Measurements from ENCODE around the gene PBX4. TPM values are rescaled to one million over a fixed set of nuclear protein-coding genes. Genes with fewer than 3 reads are reported as not detected.

PBX4 gene
- total RNA-seq, 2 donors from 2014 or later: 1.6 to 8.2 TPM

DNA sequence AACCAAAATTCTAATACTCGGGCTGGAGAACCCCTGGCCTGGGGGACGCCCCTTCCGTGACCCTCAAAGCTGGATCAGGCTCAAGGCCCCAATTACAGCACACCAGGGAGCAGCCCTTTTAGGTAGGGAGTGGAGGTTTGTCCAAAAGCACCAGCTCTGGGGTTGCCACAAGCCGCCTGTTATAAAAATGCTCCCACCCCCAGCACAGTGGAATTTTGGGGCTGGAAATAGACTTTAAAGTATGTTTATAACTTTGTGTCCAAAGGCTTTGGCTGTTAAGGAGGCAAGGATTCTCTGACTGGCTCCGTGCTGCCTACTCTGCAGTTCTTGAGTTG lies 25.5 kb upstream of the PBX4 start:
- intact Hi-C loops (cut with DNase I): no loop called here
- ATAC-seq (no peak), DNase-seq (no peak)
- H3K4me1 ChIP-seq: peaks cover 14% of the 10 kb centered on the region
- H3K27ac ChIP-seq: peak overlapping the region in 1 of 4 donors; percentile 73
- peaks cover 11 to 22% of the 10 kb centered on the region in 2 donors for H3K36me3 ChIP-seq (replicated peaks in 1 of 2; ENCODE audit: insufficient read depth in 1 of 2, low read depth in 2 of 2)
- 23 to 24% methylated on average over 3 to 5 of the region's 5 CpGs for WGBS, 2 donors
- H3K27me3 ChIP-seq: no peaks in the 10 kb centered on the region
- no peak overlapping the region for H3K4me3 ChIP-seq
- TF ChIP-seq POLR2A (IDR thresholded peaks at IDR 0.05): no peak
- TF ChIP-seq, protein P1, sequence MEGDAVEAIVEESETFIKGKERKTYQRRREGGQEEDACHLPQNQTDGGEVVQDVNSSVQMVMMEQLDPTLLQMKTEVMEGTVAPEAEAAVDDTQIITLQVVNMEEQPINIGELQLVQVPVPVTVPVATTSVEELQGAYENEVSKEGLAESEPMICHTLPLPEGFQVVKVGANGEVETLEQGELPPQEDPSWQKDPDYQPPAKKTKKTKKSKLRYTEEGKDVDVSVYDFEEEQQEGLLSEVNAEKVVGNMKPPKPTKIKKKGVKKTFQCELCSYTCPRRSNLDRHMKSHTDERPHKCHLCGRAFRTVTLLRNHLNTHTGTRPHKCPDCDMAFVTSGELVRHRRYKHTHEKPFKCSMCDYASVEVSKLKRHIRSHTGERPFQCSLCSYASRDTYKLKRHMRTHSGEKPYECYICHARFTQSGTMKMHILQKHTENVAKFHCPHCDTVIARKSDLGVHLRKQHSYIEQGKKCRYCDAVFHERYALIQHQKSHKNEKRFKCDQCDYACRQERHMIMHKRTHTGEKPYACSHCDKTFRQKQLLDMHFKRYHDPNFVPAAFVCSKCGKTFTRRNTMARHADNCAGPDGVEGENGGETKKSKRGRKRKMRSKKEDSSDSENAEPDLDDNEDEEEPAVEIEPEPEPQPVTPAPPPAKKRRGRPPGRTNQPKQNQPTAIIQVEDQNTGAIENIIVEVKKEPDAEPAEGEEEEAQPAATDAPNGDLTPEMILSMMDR (IDR thresholded peaks at IDR 0.05): peak in 1 of 7 experiments; percentile 21
- no peaks in the 10 kb centered on the region for H3K9me3 ChIP-seq

DNA sequence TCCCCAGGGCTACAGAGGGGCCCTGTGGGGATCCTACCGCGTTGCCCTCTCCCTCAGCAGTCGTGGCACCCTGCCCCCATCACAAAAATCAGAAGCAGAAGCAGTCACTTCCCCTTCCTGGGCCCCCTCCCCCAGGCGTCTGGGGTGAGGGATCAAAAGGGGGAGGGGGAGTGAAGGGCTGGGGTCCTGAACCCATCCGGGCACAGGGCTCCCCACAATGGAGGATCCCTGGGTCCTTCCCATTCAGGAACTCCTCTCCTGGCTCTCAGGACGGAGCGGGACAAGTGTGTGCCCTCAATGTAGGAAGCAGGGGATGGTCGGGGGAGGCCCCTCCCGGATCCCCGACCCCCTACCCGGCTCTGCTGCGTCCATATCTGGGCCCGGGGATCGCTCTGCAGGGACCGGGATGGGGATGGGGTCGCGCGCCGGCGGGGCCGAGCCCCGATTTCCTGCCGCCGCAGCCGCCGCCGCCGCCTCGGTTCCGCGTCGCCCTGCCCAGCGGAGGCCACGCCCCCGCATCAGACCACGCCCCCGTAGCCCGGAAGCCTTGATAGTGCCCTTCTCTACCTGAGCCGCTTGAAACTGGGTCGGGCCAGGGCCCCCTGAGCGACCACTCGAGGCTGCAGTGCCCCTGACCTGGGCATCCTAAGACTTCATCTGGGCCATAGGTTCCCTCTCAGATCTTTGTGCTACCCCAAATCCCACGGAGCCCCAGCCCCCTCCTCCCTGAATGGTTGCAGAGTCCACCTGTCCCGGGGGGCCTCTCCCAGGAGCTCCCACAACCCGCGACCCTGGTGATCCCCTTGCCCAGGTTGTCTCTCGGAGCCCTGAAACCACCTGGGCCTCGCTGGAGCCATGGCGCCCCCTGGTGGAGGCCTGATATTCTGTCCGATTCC lies 24.9 kb upstream of the PBX4 start, which contains the start of gene GMIP:
Gene GMIP (minus strand): TSS at position 500 of the 896 bp plus-strand sequence. CDS start 128 bp downstream, at position 372.
- ATAC-seq: peak; percentile 90
- peak; percentile 27 to 60 (median 55) for TF ChIP-seq POLR2A (IDR thresholded peaks at IDR 0.05)
- TF ChIP-seq, protein P1 (IDR thresholded peaks at IDR 0.05): peak; percentile 69 to 88 (median 77)
- intact Hi-C loops (cut with DNase I): no loop called here
- 1% methylated on average over 31 to 49 of the region's 50 CpGs for WGBS, 2 donors
- peak within 1 kb of the TSS; percentile 37 to 73 (median 62) for H3K27ac ChIP-seq
- no peaks in the 10 kb centered on the region for H3K27me3 ChIP-seq
- peak; percentile 82 to 88 (median 84) for DNase-seq
- H3K9me3 ChIP-seq: no peaks in the 10 kb centered on the region
- peak within 1 kb of the TSS; percentile 30 to 75 for H3K4me3 ChIP-seq
- H3K36me3 ChIP-seq (replicated peaks in 1 of 2; ENCODE audit: insufficient read depth in 1 of 2, low read depth in 2 of 2): peaks cover 11 to 22% of the 10 kb centered on the region in 2 donors
- H3K4me1 ChIP-seq: peaks cover 14% of the 10 kb centered on the region

DNA sequence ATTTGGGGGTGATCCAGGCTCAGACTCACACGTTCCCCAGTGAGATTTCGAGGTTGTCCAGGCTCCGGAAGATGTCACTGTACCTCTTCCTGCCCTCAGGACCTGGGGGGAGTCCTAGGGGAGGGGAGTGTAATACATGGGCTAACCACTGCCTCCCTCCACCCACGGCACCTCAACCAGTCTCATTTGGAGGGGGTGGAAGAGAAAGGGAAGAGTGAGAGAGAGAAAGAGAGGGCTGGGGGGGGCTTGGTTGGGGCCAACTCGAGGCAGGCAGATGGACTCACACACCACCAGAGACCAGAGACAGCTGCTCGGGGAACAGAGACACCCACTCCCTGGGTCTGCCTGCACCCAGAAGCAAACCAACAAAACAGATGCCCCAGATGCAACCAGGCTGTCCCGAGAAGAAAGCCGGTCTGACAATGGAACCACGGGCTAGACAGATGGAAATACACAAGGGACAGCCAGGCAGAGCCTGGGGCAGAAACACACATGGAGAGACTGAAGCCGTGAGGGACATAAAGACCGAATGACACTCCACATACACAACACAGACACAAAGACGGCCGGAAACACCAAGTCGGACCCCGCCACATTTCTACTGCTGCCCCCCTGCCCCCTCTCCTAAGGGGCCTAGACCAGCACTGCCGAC lies 24.1 kb upstream of the PBX4 start:
- DNase-seq: no peak
- intact Hi-C loops (cut with DNase I): no loop called here
- H3K36me3 ChIP-seq (replicated peaks in 1 of 2; ENCODE audit: insufficient read depth in 1 of 2, low read depth in 2 of 2): peaks cover 11 to 19% of the 10 kb centered on the region in 2 donors
- H3K4me1 ChIP-seq: peaks cover 14% of the 10 kb centered on the region
- peak overlapping the region in 1 of 4 donors; percentile 73 for H3K27ac ChIP-seq
- ATAC-seq: peak; percentile 3
- H3K27me3 ChIP-seq: no peaks in the 10 kb centered on the region
- H3K4me3 ChIP-seq: peak overlapping the region; percentile 30 to 75
- 22 to 26% methylated on average over 15 to 16 of the region's 16 CpGs for WGBS, 2 donors
- TF ChIP-seq POLR2A (IDR thresholded peaks at IDR 0.05): no peak
- TF ChIP-seq, protein P1 (IDR thresholded peaks at IDR 0.05): no peak
- H3K9me3 ChIP-seq: no peaks in the 10 kb centered on the region

DNA sequence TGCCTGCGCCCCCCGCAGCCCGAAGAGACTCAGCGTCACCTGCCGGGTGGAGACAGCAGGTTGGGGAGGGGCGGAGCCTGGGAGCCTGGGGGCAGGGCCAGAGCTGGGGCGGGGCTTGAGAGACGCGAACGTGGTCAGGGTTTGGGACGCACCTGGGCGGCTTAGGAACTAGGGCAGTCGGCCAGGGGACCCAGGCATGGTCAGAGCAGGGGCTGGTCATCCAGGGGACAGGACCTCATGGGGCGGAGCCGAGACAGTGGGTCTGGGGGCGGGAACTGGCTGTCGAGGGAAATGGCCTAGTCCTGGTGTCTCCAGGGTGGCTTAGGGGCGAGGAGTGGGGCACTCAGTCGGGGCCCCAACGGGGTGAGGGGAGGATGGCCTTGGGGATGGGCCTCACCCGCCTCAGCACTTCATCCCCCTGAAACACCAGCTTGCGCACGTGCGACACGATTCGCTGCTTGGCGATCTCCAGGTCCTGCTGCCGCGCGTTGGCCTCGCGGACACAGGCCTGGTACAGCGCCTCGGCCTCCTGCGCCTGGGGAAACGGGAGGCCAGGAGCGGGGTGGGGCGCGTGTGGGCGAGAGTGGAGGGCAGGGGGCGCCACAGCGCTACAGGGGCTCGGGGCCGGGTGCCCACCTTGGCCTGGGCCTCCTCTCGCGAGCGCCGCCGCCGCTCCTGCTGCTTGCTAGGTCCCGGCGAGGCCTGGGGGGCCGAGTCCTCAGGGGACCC lies 19.2 kb upstream of the PBX4 start:
- no peak overlapping the region for H3K27ac ChIP-seq
- DNase-seq (no peak), ATAC-seq (no peak)
- WGBS, 2 donors: 83 to 86% methylated on average over 31 to 49 of the region's 53 CpGs
- no peaks in the 10 kb centered on the region for H3K27me3 ChIP-seq
- H3K4me1 ChIP-seq: peaks cover 3% of the 10 kb centered on the region
- TF ChIP-seq, protein P1 (IDR thresholded peaks at IDR 0.05): no peak
- no peak for TF ChIP-seq POLR2A (IDR thresholded peaks at IDR 0.05)
- H3K9me3 ChIP-seq: no peaks in the 10 kb centered on the region
- no peak overlapping the region for H3K4me3 ChIP-seq
- intact Hi-C loops (cut with DNase I): no loop called here
- no peaks in the 10 kb centered on the region for H3K36me3 ChIP-seq (replicated peaks in 1 of 2; ENCODE audit: insufficient read depth in 1 of 2, low read depth in 2 of 2)
